WTC11 (cell line): ENCODE results near the gene MYO1A. TPM values are rescaled to one million over a fixed set of nuclear protein-coding genes. Genes with fewer than 3 reads are reported as not detected.

ENCODE experiments used
- ATAC-seq: fragments of 200-7000 bp; cut with Tn5 transposase; 2 replicates; pipeline ENCODE4 v1.10.0; 2021; ENCODE audit warnings: mild to moderate bottlenecking, moderate library complexity
- CTCF ChIA-PET: fragments of 300-600 bp; sonication (Branson Sonifier 250); formaldehyde crosslinking; loops from one replicate; lab custom pipeline; 2021; ENCODE audit warnings: antibody characterized with exemption; lab: Charles Lee
- POLR2A ChIA-PET: fragments of 350-600 bp; sonication (Branson Sonifier 250); formaldehyde crosslinking; loops from one replicate; lab custom pipeline; 2021; ENCODE audit warnings: antibody characterized with exemption; lab: Charles Lee
- DNase-seq: peaks from one replicate; pipeline ENCODE4 v3.0.0; 2021; ENCODE audit warnings: low spot score
- H3K27ac Mint-ChIP-seq: 2 replicates; pipeline ENCODE4 v1.8.0; 2021; ENCODE audit warnings: mixed read lengths
- H3K27me3 Mint-ChIP-seq: 2 replicates; pipeline ENCODE4 v1.8.0; 2021; ENCODE audit warnings: low read depth, mild to moderate bottlenecking, moderate library complexity, mixed read lengths
- H3K36me3 Mint-ChIP-seq: 2 replicates; pipeline ENCODE4 v1.8.0; 2021; ENCODE audit warnings: mixed read lengths
- H3K4me1 Mint-ChIP-seq: 2 replicates; pipeline ENCODE4 v1.8.0; 2022; ENCODE audit warnings: mixed read lengths
- H3K4me3 Mint-ChIP-seq: 2 replicates; pipeline ENCODE4 v1.8.0; 2021; ENCODE audit warnings: mild to moderate bottlenecking, moderate library complexity, mixed read lengths
- H3K9me3 Mint-ChIP-seq: 2 replicates; pipeline ENCODE4 v1.8.0; 2021; ENCODE audit warnings: mixed read lengths
- FOXK1 ChIP-seq: sonication (generic); formaldehyde crosslinking; IDR thresholded peaks from 2 replicates; pipeline ENCODE4 v1.8.0; 2022; ENCODE audit warnings: mild to moderate bottlenecking, moderate library complexity, missing genetic modification reagents
- HMGA2 ChIP-seq: fragments of 250-450 bp; sonication (Bioruptor Pico); IDR thresholded peaks from 2 replicates; pipeline ENCODE4 v1.4.0; 2021; ENCODE audit warnings: mild to moderate bottlenecking, moderate library complexity
- IRF2 ChIP-seq: sonication (generic); formaldehyde crosslinking; IDR thresholded peaks from 2 replicates; pipeline ENCODE4 v1.8.0; 2022; ENCODE audit warnings: low read depth, missing genetic modification reagents, borderline replicate concordance
- JUN ChIP-seq: sonication (generic); formaldehyde crosslinking; IDR thresholded peaks from 2 replicates; pipeline ENCODE4 v1.8.0; 2023; ENCODE audit warnings: mild to moderate bottlenecking, missing genetic modification reagents
- NFE2L1 ChIP-seq: sonication (generic); formaldehyde crosslinking; IDR thresholded peaks from 2 replicates; pipeline ENCODE4 v1.8.1; 2023; ENCODE audit warnings: missing genetic modification reagents
- SP1 ChIP-seq: sonication (generic); formaldehyde crosslinking; conservative IDR thresholded peaks from 2 replicates; pipeline ENCODE4 v1.8.1; 2022; ENCODE audit warnings: missing genetic modification reagents
- ZNF263 ChIP-seq: sonication (generic); formaldehyde crosslinking; IDR thresholded peaks from 2 replicates; pipeline ENCODE4 v1.8.1; 2022; ENCODE audit warnings: low read depth, mild to moderate bottlenecking, moderate library complexity, missing genetic modification reagents
- total RNA-seq: library from RNA; stranded (reverse); gene quantifications from 3 replicates; pipeline ENCODE4 v1.2.3, GENCODE V29; 2021
- TF ChIP-seq, protein P1 (sequence below): sonication (generic); formaldehyde crosslinking; IDR thresholded peaks from 2 replicates; pipeline ENCODE4 v1.8.1; 2023; ENCODE audit warnings: mild to moderate bottlenecking, missing genetic modification reagents, moderate library complexity
- TF ChIP-seq, protein P2 (sequence below): sonication (generic); formaldehyde crosslinking; conservative IDR thresholded peaks from 2 replicates; pipeline ENCODE4 v1.8.1; 2023; ENCODE audit warnings: mild to moderate bottlenecking, low read depth, missing genetic modification reagents, moderate library complexity
- TF ChIP-seq, protein P3 (sequence below): fragments of 250-450 bp; sonication (Bioruptor Pico); conservative IDR thresholded peaks from 2 replicates; pipeline ENCODE4 v1.9.0; 2021; ENCODE audit warnings: mild to moderate bottlenecking
- TF ChIP-seq, protein P4 (sequence below): fragments of 200-600 bp; IDR thresholded peaks from 2 replicates; pipeline ENCODE4 v1.8.0; 2022; ENCODE audit warnings: antibody characterized with exemption
- TF ChIP-seq, protein P5 (sequence below): sonication (generic); formaldehyde crosslinking; IDR thresholded peaks from 2 replicates; pipeline ENCODE4 v1.8.0; 2022; ENCODE audit warnings: missing genetic modification reagents
- TF ChIP-seq, protein P6 (sequence below): sonication (generic); formaldehyde crosslinking; IDR thresholded peaks from 2 replicates; pipeline ENCODE4 v1.8.1; 2022; ENCODE audit warnings: low read depth, mild to moderate bottlenecking, moderate library complexity, missing genetic modification reagents, borderline replicate concordance
- TF ChIP-seq, protein P7 (sequence below): sonication (generic); formaldehyde crosslinking; IDR thresholded peaks from 2 replicates; pipeline ENCODE4 v1.8.1; 2023; ENCODE audit warnings: mild to moderate bottlenecking, missing genetic modification reagents

The MYO1A gene
- total RNA-seq, 1 experiment from 2014 or later: 0.87 TPM

DNA sequence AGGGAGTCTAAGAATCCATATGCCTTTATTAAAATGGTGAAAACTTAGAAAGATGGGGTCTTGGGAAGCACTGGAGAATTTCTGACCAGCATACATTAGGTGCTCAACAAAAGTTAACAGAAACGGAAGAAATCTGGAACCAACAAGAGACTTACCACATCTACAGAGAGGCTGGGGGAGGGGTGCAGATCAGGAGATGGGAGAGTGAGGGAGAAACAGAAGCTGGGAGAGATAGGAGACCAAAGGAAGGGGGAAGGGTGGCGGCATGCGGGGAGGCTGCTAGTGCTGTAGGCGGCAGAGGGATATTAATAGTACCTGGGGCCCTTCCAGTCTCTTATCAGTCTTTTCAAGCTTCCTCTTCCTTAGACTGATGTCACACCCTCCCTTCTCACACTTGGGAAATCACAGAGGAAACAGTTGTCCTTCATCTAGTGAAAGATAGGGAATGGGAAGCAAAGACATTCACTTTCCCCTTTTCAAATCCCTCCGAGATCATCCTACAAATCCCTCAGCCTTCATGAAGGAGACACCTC, 61.7 kb downstream of the MYO1A start (continued):
- TF ChIP-seq, protein P1, sequence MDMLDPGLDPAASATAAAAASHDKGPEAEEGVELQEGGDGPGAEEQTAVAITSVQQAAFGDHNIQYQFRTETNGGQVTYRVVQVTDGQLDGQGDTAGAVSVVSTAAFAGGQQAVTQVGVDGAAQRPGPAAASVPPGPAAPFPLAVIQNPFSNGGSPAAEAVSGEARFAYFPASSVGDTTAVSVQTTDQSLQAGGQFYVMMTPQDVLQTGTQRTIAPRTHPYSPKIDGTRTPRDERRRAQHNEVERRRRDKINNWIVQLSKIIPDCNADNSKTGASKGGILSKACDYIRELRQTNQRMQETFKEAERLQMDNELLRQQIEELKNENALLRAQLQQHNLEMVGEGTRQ (CRISPR knock-in tag): no peak
- TF ChIP-seq ZNF263 (no peak), NFE2L1 (CRISPR knock-in tag) (no peak), HMGA2 (CRISPR knock-in tag) (no peak), FOXK1 (CRISPR knock-in tag) (no peak)
- TF ChIP-seq, protein P2, sequence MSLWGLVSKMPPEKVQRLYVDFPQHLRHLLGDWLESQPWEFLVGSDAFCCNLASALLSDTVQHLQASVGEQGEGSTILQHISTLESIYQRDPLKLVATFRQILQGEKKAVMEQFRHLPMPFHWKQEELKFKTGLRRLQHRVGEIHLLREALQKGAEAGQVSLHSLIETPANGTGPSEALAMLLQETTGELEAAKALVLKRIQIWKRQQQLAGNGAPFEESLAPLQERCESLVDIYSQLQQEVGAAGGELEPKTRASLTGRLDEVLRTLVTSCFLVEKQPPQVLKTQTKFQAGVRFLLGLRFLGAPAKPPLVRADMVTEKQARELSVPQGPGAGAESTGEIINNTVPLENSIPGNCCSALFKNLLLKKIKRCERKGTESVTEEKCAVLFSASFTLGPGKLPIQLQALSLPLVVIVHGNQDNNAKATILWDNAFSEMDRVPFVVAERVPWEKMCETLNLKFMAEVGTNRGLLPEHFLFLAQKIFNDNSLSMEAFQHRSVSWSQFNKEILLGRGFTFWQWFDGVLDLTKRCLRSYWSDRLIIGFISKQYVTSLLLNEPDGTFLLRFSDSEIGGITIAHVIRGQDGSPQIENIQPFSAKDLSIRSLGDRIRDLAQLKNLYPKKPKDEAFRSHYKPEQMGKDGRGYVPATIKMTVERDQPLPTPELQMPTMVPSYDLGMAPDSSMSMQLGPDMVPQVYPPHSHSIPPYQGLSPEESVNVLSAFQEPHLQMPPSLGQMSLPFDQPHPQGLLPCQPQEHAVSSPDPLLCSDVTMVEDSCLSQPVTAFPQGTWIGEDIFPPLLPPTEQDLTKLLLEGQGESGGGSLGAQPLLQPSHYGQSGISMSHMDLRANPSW: no peak
- TF ChIP-seq, protein P3, sequence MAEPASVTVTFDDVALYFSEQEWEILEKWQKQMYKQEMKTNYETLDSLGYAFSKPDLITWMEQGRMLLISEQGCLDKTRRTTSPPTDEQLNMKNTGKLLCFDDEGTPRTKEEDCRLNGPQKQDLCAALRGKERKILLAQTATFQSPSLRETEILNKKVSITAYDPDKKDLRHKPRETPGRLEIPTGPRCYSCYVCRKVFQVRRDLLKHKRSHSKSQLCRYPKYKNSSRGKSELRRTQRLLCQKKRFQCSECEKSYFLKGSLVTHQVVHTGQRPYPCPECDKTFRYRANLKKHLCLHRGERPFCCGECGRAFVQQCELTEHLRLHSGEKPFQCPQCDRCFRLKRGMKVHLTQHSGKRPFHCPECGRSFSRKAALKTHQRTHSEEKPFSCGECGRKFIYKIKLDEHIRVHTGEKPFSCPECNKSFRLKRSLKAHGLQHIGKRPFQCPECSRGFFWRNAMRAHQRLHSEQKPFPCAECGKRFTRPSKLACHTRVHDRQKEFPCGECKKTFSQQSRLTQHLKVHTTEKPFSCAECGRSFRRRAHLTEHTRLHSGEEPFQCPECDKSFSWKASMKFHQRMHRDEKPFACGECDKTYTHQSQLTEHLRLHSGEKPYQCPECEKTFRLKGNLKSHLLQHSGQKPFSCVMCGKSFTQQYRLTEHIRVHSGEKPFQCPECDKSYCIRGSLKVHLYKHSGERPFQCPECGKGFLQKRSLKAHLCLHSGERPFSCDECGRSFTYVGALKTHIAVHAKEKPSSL: no peak

DNA sequence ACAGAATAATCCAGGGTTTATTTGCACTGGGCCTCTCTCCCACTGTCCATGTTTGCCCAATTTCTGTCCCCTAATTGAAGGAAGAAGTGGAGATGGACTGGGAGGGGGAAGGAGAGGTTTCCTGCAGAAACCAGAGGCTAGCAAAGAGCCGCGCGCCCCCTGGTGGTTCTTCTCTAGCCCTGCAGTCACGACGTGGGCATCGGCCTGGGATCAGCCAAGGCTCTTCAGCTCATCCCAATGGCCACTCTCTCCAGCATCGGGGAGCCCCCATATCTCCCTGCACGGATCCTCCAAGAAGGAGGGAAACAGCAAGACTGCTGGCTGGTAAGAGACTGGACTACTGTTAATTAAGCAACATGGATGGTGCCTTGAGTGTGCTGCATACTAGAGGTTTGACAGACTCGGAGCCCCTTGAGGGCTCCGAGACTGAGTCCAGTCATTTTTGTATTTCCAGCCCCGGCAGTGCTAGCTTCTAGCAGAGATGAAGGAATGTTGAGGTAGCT, 62.3 kb downstream of the MYO1A start:
- no peaks in the 10 kb centered on the region; the same call in 1 of the 2 replicates for H3K27me3 Mint-ChIP-seq
- no peak overlapping the region for H3K4me3 Mint-ChIP-seq
- peak; percentile 96 for ATAC-seq
- no peak overlapping the region for H3K27ac Mint-ChIP-seq
- peak; percentile 90 for DNase-seq
- POLR2A ChIA-PET: no interaction called here
- H3K4me1 Mint-ChIP-seq: peaks cover 17% of the 10 kb centered on the region
- H3K9me3 Mint-ChIP-seq: no peaks in the 10 kb centered on the region
- CTCF ChIA-PET: interaction anchor here (0.5 to 3.4 kb wide), 50 partner anchors 8 to 476 kb away, joined by 3 to 64 read pairs (median 4); partner anchors contain the start of genes HSD17B6, LRP1, NEMP1 and PRIM1
- H3K36me3 Mint-ChIP-seq: no peaks in the 10 kb centered on the region
- no peak for TF ChIP-seq IRF2
- TF ChIP-seq, protein P4, sequence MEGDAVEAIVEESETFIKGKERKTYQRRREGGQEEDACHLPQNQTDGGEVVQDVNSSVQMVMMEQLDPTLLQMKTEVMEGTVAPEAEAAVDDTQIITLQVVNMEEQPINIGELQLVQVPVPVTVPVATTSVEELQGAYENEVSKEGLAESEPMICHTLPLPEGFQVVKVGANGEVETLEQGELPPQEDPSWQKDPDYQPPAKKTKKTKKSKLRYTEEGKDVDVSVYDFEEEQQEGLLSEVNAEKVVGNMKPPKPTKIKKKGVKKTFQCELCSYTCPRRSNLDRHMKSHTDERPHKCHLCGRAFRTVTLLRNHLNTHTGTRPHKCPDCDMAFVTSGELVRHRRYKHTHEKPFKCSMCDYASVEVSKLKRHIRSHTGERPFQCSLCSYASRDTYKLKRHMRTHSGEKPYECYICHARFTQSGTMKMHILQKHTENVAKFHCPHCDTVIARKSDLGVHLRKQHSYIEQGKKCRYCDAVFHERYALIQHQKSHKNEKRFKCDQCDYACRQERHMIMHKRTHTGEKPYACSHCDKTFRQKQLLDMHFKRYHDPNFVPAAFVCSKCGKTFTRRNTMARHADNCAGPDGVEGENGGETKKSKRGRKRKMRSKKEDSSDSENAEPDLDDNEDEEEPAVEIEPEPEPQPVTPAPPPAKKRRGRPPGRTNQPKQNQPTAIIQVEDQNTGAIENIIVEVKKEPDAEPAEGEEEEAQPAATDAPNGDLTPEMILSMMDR: peak; percentile 96
- TF ChIP-seq, protein P5, sequence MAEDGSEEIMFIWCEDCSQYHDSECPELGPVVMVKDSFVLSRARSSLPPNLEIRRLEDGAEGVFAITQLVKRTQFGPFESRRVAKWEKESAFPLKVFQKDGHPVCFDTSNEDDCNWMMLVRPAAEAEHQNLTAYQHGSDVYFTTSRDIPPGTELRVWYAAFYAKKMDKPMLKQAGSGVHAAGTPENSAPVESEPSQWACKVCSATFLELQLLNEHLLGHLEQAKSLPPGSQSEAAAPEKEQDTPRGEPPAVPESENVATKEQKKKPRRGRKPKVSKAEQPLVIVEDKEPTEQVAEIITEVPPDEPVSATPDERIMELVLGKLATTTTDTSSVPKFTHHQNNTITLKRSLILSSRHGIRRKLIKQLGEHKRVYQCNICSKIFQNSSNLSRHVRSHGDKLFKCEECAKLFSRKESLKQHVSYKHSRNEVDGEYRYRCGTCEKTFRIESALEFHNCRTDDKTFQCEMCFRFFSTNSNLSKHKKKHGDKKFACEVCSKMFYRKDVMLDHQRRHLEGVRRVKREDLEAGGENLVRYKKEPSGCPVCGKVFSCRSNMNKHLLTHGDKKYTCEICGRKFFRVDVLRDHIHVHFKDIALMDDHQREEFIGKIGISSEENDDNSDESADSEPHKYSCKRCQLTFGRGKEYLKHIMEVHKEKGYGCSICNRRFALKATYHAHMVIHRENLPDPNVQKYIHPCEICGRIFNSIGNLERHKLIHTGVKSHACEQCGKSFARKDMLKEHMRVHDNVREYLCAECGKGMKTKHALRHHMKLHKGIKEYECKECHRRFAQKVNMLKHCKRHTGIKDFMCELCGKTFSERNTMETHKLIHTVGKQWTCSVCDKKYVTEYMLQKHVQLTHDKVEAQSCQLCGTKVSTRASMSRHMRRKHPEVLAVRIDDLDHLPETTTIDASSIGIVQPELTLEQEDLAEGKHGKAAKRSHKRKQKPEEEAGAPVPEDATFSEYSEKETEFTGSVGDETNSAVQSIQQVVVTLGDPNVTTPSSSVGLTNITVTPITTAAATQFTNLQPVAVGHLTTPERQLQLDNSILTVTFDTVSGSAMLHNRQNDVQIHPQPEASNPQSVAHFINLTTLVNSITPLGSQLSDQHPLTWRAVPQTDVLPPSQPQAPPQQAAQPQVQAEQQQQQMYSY: peak; percentile 74
- no peak for TF ChIP-seq JUN (CRISPR knock-in tag)
- TF ChIP-seq, all 79 proteins: peak for 2

DNA sequence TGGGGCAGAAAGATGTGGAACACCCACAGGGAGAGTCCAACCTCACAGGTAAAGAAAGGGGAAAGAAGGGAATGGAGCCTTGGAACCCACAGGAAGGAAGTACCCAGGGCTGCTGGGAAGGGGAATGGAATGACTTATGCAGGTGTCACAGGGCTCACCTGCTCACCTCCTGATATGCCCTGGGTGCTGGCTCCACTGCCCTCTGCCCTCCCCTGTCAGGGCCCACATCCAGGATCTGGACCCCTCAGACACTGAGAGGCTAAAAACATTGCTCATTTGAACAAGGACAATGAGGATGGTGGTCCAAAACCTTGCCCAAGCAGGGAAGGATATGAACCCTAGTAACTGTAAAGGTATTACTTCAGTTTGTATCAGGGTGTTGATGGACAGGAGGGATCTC, 62.9 kb downstream of the MYO1A start:
- Mint-ChIP-seq H3K4me1 (peaks cover 17% of the 10 kb centered on the region), H3K4me3 (no peak overlapping the region), H3K27me3 (no peaks in the 10 kb centered on the region; the same call in 1 of the 2 replicates), H3K9me3 (no peaks in the 10 kb centered on the region), H3K27ac (no peak overlapping the region), H3K36me3 (no peaks in the 10 kb centered on the region)
- POLR2A ChIA-PET: no interaction called here
- no peak for ATAC-seq
- CTCF ChIA-PET: interaction anchor here (0.9 to 3.4 kb wide), 29 partner anchors 11 to 287 kb away, joined by 3 to 64 read pairs (median 5); partner anchors contain the start of genes HSD17B6, NEMP1, PRIM1 and STAT6
- DNase-seq: no peak
- TF ChIP-seq, protein P5: no peak
- TF ChIP-seq, protein P6, sequence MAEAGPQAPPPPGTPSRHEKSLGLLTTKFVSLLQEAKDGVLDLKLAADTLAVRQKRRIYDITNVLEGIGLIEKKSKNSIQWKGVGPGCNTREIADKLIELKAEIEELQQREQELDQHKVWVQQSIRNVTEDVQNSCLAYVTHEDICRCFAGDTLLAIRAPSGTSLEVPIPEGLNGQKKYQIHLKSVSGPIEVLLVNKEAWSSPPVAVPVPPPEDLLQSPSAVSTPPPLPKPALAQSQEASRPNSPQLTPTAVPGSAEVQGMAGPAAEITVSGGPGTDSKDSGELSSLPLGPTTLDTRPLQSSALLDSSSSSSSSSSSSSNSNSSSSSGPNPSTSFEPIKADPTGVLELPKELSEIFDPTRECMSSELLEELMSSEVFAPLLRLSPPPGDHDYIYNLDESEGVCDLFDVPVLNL (CRISPR knock-in tag): no peak
- TF ChIP-seq, protein P7, sequence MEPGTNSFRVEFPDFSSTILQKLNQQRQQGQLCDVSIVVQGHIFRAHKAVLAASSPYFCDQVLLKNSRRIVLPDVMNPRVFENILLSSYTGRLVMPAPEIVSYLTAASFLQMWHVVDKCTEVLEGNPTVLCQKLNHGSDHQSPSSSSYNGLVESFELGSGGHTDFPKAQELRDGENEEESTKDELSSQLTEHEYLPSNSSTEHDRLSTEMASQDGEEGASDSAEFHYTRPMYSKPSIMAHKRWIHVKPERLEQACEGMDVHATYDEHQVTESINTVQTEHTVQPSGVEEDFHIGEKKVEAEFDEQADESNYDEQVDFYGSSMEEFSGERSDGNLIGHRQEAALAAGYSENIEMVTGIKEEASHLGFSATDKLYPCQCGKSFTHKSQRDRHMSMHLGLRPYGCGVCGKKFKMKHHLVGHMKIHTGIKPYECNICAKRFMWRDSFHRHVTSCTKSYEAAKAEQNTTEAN: no peak
- no peak for TF ChIP-seq SP1
